Fibroblast of skin of right biceps (primary cell): Measurements from ENCODE around the gene CDC42EP2.
"Not testable (repeated sequence)": the region's sequence is repeated elsewhere in the genome, so short reads cannot be mapped to it uniquely, and the experiment has no call there.

ENCODE experiments used
- DNase-seq: peaks from one replicate; pipeline ENCODE4 v3.0.0-alpha.2; 2013

CDC42EP2 gene

DNA sequence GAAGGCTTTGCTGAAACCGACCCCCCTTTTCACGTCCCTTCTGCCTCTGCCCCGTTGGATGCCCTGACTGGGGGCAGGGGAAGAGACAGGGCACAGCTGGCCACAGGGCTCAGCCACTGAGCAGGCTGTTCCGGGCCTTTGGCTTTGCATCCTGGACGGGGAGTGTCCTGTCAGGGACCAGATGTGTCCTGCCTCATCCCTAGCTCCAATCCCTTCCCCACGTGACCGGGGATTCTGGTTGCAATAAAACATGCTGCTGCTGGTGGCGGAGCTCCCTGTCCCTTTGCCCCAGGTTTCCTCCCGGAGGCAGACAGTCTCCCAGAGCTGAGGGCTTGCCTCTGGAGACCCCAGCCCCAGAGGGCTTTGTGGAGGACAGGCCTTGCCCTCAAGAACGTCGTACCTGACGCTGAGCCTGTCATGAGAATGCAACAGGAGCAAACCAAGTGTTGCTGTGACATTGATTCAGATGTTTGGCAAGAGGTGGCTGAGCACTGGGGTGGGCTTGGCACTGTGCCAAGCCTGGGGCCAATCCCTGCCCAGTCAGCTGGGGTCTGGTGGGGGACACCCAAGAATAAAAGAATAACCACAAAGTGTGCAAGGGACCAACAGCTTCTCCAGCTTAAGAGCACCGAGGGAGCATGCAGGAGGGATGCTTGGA, 7.3 kb downstream of the CDC42EP2 start:
- no peak for DNase-seq

- DNase-seq, result no peak
Measured at GRCh38 chr11:65323813-65324212, 9.1 kb downstream of the CDC42EP2 start.

- no peak for DNase-seq
Measured at GRCh38 chr11:65325435-65325834, 10.8 kb downstream of the CDC42EP2 start.

DNA sequence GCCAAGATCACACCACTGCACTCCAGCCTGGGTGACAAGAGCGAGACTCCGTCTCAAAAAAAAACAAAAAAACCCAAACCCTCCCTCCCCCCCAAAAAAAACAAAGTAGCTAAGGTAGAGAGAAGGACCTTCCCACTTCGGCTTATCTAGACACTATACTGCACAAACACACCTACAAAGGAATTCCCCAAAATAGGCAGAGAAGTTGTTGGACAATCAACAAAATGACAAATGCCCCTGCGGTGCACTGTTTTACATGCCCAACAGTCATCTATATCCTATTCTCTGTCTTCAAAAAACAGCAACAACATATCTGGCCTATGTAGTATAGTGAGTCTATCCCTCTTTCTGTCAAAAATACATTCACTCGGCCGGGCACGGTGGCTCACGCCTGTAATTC, 12.4 kb downstream of the CDC42EP2 start:
- DNase-seq, result no peak

DNA sequence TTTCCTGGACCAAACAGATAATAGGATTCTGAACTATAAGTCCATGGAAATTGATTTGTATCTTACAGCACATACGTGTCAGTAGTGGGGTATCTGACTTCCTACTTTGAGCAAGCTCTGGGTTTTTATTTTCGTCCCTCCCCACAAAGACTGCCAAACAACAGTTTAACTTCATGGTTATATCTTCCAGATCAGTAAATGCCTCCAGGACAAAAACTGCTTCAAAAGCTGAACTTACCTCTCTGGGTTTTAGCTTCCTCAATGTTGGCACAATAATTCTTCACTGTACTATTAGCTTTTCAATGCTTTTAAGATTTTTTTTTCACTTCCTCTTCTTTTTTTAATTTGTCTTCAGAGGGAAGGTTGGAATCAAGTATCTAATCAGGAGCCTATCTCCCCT, 14.8 kb downstream of the CDC42EP2 start:
- DNase-seq, result no peak

DNA sequence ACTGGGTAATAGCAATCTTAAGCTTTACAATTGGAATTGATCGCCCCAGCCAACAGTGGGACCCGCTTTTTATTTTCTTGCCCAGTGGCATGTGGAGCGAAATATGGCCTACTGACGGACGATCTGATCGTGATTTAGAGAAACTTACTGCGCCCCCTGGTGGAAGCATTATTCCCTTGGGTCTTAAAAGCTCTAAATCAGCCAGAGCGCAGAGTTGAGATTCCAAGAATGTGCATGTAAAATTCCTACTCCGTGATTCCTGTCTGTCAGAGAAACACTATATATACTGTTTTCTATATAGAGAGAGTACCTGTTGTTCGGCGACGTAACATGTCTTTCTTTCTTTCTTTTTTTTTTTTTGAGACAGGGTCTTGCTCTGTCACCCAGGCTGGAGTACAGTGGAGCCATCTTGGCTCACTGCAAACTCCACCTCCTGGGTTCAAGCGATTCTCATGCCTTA, 15.3 kb downstream of the CDC42EP2 start:
- DNase-seq, result peak; percentile 88

GRCh38 chr11:65330544-65330943, 15.9 kb downstream of the CDC42EP2 start:
- DNase-seq, result no peak

DNA sequence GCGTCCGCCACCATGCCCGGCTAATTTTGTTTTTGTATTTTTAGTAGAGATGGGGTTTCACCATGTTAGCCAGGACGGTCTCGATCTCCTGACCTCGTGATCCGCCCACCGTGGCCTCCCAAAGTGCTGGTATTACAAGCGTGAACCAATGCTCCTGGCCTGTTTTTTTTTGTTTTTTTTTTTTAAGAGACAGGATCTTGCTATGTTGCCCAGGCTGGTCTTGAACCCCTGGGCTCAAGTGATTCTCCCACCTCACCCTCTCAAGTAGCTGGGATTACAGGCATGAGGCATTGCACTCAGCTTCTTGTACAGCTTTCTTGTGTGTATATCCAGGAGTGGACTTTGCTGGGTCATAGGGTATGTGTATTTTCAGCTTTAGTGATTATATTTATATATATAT, 17.9 kb downstream of the CDC42EP2 start:
- not testable (repeated sequence) for DNase-seq

DNA sequence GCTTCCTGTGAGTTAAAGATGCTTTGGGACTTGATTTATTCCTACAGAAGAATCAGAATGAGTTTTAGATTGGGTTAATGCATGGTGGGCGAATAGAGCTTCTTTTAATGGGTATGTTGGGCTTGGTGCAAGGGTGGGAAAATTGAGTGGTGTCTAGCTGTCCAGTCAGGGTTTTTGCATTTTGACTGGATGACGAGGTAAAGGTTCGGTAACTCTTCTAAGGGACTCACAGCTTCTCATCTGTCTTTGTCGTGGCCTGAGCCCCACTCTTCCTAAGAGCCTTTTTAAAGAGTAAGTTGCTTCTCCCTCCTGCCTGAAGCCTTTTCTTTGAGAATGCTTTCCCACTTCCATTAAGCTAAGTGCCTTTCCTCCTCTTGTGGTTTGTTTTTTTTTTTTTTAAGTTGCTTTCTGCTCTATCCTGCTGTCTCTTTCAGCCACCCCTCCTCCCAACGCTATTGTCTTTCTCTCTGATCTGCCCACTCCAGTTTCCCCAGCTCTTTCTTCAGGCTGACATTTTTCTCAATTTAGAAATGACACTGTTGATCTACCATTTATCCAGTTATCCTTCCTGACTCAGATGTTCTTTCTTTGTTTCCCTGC, 20.1 kb downstream of the CDC42EP2 start:
- DNase-seq, result no peak

GRCh38 chr11:65338676-65339075, 24.0 kb downstream of the CDC42EP2 start:
- no peak for DNase-seq

DNA sequence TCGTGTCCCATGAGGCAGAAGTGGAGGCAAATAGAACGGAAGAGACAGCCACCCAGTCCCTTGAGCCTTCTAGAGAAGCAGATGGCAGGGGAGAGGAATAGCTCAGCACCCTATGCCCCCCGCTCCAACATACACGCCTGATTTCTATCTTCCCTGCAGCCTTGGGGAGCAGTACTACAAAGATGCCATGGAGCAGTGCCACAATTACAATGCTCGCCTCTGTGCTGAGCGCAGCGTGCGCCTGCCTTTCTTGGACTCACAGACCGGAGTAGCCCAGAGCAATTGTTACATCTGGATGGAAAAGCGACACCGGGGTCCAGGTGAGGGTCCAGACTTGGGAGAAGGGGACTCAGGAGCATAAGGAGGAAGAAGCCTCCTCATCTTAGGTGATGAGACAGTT, 25.6 kb downstream of the CDC42EP2 start:
- DNase-seq, result no peak

GRCh38 chr11:65341856-65342255, 27.2 kb downstream of the CDC42EP2 start:
- DNase-seq, result no peak

GRCh38 chr11:65351511-65351910, 36.8 kb downstream of the CDC42EP2 start:
- no peak for DNase-seq

- no peak for DNase-seq
Measured at GRCh38 chr11:65352783-65353182, 38.1 kb downstream of the CDC42EP2 start.

DNA sequence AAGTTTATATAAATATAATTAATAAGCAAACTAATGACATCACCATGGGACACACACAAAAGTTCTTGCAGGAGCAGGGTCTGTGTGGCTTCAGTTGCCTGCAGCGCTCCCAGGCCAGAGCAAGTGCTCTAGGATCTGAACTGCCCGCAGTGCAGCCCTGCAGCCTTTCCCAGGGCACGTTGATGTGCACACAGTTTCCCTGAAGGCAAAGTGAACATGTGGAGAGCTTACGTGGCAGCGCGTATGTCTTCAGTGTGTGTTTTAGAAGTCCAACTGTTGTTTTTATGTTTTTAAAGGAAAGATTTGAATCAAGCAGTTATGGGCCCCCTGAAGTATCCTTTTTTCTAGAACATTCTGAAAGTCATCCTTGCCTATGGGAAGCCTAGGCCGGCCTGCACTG, 38.7 kb downstream of the CDC42EP2 start:
- DNase-seq, result no peak

- DNase-seq, result no peak
Measured at GRCh38 chr11:65353900-65354264, 39.2 kb downstream of the CDC42EP2 start.

DNA sequence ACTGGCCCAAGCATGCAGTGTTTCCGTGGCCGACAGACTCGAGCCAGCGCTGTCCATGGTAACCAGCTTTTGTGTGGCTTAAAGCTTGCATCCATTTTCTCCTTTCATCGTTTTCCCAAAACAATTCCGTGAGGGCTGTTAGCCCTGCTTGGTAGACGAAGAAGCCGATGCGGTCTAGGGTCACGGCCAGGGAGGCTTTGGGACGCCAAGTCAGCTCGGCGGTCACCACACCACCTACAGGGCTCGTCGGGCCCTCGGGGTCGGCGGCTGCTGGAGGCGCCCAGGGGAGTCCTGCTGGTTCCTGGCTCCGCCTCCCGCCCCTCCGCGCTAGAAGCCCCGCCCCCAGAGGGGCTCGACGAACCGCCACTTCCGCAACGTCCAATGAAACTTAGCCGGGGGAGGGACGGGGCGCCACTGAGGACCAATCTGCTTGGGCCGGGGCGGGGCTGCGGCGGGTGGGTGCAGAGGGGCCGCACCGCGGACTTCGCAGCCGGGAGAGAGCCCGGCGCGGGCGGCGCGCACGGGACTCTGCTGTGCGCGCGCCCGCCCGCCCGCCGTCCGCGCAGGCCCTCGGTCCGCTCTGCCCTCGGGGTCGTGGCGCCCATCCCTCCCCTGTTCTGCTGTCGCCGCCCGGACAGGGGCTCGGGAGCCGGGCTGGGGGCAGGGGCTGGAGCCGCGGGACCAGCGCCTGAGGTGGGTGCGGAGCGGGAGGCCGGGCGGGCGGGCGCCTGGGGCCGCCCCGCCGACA, 39.8 kb downstream of the CDC42EP2 start, which contains the start of gene TIGD3:
TSS of gene TIGD3 (plus strand) at position 487 of the 748 bp plus-strand sequence. CDS start 1,058 bp downstream, outside the sequence.
- DNase-seq, result peak; percentile 94

- DNase-seq, result no peak
Measured at GRCh38 chr11:65355013-65355775, 40.5 kb downstream of the CDC42EP2 start.

- DNase-seq, result peak; percentile 22
Measured at GRCh38 chr11:65355776-65356393, 41.2 kb downstream of the CDC42EP2 start.

- no peak for DNase-seq
Measured at GRCh38 chr11:65356394-65356972, 41.8 kb downstream of the CDC42EP2 start.

- DNase-seq, result no peak
Measured at GRCh38 chr11:65357856-65358356, 43.2 kb downstream of the CDC42EP2 start.

DNA sequence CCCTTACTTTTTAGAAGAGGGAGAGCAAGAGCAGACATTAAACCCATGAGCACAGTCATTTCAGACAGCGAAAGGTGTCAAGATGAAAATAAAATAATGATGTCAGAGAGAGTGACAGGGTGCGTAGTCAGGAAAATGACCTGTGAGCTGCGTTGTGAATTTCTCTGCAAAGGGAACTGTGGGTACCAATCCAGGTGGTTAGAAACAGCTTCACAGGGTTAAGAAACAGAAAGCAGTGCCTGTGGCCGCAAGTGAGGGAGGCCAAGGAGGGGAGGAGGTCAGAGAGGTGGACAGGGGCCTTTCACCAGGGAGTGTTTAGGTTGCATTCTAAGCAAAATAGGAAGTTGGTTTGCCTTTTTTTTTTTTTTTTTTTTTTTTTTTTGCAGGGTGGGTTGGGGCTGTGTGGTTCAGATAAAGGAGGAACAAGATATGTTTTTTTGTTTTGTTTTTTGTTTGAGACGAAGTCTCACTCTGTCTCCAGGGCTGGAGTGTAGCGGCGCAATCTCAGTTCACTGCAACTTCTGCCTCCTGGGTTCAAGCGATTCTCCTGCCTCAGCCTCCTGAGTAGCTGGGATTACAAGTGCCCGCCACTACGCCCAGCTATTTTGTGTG, 47.8 kb downstream of the CDC42EP2 start:
- DNase-seq, result no peak
